Tongue (tissue), 2 donors: ENCODE results near the gene GRID2IP. TPM values are rescaled to one million over a fixed set of nuclear protein-coding genes. Genes with fewer than 3 reads are reported as not detected.
"Not testable (repeated sequence)": the region's sequence is repeated elsewhere in the genome, so short reads cannot be mapped to it uniquely, and the experiment has no call there.

Experiments used
- DNase-seq: peaks from one replicate; pipeline ENCODE4 v3.0.0-alpha.2; 2015
- total RNA-seq: library from RNA; depleted of rRNA; stranded (reverse); fragments of >200 nt; gene quantifications from one replicate; pipeline ENCODE4 v1.2.3, GENCODE V29; 2014

Gene GRID2IP
- total RNA-seq, 1 donor from 2014 or later = 0.31 TPM

DNA sequence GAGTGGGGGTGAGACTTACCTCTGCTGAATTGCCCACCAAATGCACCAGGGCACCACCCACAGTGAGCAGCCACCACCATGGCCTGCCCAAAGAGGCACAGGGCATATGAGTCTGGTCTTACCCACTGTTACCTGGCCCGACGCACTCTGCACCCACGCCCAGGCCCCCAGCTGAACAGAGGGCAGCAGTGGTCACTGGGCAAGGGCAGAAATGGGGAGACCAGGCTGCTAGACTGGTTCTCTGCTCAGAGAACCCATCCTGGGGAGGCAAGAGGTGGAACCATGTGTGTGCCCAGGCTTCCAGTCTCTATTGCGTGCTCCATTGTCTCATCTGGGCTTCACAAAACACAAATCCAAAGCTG is 64.1 kb downstream of the GRID2IP start:
- no peak for DNase-seq

DNA sequence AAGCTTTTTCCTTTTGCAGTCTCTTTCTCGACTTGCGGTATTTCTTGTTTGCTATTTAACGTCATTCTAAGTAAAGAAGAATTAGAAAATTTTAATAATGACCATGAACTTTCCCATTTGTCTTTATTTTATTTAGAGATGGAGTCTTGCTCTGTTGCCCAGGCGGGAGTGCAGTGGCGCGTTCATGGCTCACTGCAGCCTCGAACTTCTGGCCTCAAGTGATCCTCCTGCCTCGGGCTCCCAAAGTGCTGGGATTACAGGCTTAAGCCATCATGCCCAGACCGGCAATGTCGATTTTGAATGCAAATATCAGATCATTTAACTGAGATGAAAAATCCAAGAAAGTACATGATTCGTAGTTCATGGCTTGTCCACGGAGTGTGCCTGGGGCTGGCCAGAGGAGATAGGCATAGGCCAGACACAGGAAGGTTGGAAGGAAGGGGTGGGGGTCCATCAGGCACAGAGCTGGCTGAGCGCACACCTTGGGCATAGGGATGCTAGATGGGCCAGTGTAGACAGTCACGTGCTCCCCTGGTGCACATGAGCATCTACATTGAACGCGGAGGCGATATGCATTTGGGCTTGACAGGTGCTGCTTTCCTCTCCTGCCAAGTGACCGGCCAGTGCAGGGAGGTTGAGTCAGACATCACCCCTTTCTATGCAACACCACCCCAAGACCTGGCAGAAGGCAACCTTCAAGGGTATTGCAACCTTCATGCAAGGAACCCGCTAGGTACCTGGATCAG is 64.7 kb downstream of the GRID2IP start:
- DNase-seq = no peak

- DNase-seq = no peak
These were observed 68.5 kb downstream of the GRID2IP start for GRCh38 chr7:6482743-6483119.

DNA sequence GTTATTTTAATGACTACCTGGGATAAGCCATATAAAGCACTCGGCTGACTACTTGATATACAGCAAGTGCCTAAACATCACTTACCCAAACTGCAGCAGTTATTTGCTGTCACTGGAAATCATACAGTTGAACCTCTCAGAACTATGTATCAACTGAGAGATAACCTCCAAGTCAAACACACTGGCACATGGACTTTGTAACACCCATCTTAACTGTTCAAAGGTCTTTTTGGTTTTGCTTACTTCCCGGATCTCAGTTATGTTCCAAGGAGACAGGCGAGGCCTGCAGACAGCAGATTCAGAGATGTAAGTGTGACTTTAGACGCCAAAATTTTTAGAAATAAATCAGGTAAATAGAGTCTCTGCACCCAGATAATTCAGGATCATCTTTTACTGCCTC is 69.0 kb downstream of the GRID2IP start:
- DNase-seq = no peak

GRCh38 chr7:6481445-6481844 is 69.8 kb downstream of the GRID2IP start:
- DNase-seq = no peak

- peak; percentile 30 for DNase-seq
These were observed 71.0 kb downstream of the GRID2IP start for GRCh38 chr7:6480323-6480660.

DNA sequence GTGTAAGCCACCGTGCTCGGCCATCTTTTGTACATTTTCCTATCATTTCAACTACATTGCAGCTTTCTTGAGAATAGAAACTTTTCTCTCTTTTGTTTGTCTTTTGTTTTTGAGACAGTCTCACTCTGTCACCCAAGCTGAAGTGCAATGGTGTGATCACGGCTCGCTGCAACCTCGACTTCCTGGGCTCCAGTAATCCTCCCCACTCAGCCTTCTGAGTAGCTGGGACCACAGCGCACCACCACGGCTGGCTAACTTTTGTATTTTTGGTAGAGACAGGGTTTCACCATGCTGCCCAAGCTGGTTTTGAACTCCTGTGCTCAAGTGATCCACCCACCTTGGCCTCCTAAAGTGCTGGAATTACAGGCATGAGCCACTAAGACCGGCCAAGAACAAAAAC is 72.2 kb downstream of the GRID2IP start:
- DNase-seq = no peak

- no peak for DNase-seq
These were observed 73.1 kb downstream of the GRID2IP start for GRCh38 chr7:6478186-6478585.

GRCh38 chr7:6477318-6477660 is 74.0 kb downstream of the GRID2IP start:
- no peak for DNase-seq

DNA sequence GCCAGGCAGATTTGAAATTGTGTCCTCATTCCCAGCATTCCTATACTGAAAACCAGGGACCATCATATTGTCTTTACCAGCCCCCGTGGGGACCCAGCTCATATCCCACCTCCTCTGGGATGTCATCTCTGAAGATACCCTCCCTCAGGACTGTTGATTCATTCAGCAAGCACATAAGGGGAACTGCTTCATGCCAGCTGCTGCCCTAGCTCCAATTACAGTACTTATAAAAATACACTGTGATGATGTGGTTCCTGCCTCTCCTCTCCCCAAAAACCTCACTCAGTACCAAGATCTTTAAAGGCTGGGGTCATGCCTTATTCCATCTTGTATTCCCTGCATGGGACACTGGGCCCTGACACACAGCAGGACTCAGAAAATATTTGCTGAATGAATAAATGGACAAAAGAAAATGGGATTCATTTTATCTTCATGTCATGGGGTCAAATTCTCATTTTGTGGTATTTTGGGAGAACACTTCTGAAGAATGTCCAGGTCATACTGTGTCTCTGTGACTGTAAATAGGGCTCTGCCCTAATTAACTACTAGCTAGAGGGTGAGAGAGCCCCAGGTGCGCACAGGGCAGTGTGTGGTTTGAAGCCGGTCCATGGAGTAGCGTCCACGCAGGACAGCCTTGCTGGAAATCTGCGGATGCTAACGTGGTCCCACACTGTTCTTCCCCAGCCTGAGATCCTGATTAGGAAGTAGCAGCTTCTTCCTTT is 74.5 kb downstream of the GRID2IP start:
- peak; percentile 63 for DNase-seq

- DNase-seq = no peak
These were observed 75.7 kb downstream of the GRID2IP start for GRCh38 chr7:6475433-6476186.

GRCh38 chr7:6465862-6466261 is 85.4 kb downstream of the GRID2IP start:
- DNase-seq = no peak

DNA sequence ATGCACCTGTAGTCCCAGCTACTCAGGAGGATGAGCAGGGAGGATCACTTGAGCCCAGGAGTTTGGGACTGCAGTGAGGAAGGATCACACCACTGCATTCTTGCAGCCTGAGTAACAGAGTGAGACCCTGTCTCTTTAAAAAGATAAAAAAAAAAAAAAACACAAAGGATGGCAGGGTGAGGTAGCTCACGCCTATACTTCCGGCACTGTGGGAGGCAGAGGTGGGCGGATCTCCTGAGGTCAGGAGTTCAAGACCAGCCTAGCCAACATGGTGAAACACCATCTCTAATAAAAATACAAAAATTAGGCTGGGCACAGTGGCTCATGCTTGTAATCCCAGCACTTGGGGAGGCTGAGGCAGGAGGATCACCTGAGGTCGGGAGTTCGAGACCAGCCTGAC is 87.7 kb downstream of the GRID2IP start:
- DNase-seq = not testable (repeated sequence)

DNA sequence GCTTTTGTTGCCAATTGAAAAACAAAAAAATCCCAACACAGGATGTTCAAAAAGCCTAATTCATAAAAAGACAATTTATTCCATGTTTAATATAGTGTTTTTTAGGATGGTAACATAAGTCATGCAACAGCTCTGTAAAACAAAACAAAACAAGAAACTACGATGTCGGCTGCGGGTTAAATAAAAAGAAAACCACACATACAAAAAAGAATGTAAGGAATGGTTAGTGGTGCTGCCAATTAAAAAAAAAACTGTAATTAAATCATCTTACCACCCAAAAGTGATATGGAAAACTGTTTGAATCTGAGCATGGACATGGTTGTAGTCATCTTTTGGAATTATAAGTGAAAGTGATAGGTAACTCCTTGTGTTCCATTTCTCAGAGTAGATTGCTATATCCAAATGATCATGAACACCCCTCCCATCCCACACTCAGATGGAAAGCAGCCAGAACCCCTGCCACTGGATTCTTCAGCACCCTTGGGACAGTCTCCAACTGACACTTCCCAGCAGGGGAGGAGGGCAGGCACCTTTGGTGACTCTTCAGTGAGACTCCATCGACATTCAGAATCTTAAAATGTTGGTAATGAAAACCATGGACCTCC is 89.2 kb downstream of the GRID2IP start:
- no peak for DNase-seq

DNA sequence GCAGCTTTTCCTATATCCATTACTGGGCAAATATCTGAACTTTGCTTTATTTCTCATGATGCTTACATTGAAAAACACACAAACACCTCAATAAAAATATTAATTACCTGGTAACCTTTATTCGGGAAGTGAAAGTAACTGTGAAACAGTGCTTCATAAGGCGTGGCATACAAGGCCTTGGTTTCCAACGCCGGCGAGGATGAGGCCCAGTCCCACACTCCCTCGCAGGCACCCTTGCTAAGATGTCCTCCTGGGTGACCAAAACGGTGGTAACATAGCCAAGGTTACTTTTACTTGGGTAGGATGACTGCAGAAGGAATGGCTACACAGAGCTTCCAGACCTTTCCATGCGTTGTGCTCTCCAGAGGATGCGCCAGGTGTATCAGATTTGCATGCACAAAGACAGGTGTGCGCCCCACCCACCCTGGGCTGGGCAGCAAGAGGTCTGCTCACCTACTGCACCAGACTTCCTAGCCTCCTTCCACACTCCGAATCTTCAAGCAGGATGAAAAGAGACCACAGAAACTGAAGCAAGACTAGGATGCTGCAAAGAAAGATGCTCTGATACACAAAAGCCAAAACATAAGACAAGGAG is 90.2 kb downstream of the GRID2IP start:
- DNase-seq = no peak

DNA sequence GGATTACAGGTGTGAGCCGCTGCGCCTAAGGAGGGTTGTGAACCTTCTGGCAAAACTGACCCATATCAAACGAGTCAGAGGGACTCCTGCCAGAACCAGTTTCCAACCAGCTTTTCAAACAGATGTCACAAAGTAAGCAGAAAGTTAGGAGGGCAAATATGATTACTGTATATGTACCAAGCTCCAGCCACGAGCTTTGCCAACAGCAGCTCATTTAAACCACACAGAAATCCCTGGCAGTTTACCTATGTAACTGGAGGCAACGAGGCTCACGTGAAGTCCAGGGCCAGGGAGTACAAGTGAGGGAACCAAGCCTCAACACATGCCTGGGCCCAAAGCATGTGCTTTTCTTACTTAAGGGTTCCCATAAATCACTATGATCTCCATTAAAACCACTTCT is 91.0 kb downstream of the GRID2IP start:
- no peak for DNase-seq

GRCh38 chr7:6458676-6459075 is 92.6 kb downstream of the GRID2IP start:
- DNase-seq = not testable (repeated sequence)

DNA sequence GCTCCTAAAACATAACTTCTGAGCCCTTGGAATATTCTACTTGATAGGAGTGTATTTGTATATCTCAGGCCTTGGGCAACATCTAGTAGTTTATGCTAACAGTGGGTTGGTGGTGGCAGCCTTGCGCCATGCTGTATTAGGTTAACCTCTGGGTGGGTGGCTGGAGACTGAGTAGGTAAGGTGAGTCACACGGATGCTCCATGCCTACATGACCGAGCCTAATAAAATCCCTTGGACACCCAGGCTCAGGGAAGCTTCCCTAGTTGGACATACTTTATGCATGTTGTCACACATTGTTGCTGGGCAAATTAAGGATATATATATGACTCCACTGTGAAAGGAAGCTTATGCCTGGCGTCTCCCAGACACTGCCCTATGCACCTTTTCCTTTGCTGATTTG is 97.5 kb downstream of the GRID2IP start:
- no peak for DNase-seq

DNA sequence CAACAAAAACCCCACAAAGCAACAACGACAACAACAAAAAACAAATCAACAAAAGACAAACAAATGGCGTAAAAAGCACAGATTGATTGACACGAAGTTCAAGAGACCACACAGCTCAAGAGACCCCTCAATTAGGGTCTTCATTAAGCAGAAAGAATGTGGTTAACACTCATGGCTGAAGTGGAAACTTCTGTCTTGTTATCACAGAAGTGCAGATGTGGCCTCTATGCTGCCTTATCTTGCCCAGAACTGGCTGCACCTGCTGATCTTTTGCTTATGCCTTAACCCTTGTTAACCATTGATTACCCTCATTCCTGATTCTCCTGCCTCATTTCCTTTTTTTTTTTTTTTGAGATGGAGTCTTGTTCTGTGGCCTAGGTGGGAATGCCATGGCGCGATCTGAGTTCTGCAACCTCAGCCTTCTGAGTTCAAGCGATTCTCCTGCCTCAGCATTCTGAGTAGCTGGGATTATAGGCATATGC is 100.0 kb downstream of the GRID2IP start:
- no peak for DNase-seq

GRCh38 chr7:6450591-6450990 is 100.7 kb downstream of the GRID2IP start:
- not testable (repeated sequence) for DNase-seq

DNA sequence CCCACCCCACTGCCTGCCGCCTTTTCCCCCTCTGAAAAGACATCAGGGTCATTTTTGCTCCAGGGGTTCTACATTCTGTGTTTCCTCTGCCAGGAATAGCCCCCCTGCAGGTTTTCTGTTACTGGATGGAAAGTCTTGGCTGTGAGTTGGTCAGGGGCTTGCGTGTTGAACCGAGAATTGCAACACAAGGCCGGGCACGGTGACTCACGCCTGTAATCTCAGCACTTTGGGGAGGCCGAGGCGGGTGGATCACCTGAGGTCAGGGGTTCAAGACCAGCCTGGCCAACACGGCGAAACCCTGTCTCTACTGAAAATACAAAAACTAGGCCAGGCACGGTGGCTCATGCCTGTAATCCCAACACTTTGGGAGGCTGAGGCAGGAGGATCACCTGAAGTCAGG is 101.4 kb downstream of the GRID2IP start:
- DNase-seq = not testable (repeated sequence)

- no peak for DNase-seq
These were observed 102.2 kb downstream of the GRID2IP start for GRCh38 chr7:6448943-6449543.
